K562 (cell line): ENCODE measurements around the gene VWA8. TPM values are rescaled to one million over a fixed set of nuclear protein-coding genes. Genes with fewer than 3 reads are reported as not detected.

ENCODE experiments used
- ATAC-seq: fragments of 200-7000 bp; cut with Tn5 transposase; 3 replicates; pipeline ENCODE4 v1.9.1; 2020; ENCODE audit warnings: moderate library complexity
- BruUV-seq: library from RNA; stranded (reverse); fragments of 400-500 nt; replicated peaks from 2 replicates; lab custom pipeline; 2021; lab: Mats Ljungman, UMichigan
- CTCF ChIA-PET: fragments of 300-600 bp; formaldehyde crosslinking; extraction: SDS; loops from one replicate; lab custom pipeline; 2021; ENCODE audit warnings: low intra/inter-chr PET ratio; lab: Yijun Ruan, JAX
- POLR2A ChIA-PET: fragments of 300-600, 350-650 bp; sonication (Branson Sonifier 250); formaldehyde crosslinking; extraction: SDS; loops from one replicate; lab custom pipeline; 2021; ENCODE audit warnings: antibody characterized with exemption, inconsistent platforms; lab: Yijun Ruan, JAX
- DNase-seq, 4 experiments: peaks; one replicate each; pipeline versions ENCODE4 v3.0.0 to v3.0.0-alpha.2; 2011 to 2018; ENCODE audit warnings: low spot score in 3 of 4, mixed read lengths in 3 of 4; ENCODE audit errors: extremely low read depth in 1 of 4
- FAIRE-seq: peaks from 2 replicates; lab custom pipeline; 2011; peaks lifted over from hg19 to GRCh38; lab: Jason Lieb, UNC
- H2AFZ ChIP-seq: 2 replicates; pipeline ENCODE4 v1.6.0; 2011; ENCODE audit warnings: low read depth, low read length, control low read depth, inconsistent platforms
- H3K27ac ChIP-seq: fragments of 200-600 bp; 3 replicates; pipeline ENCODE4 v1.8.0; 2011; ENCODE audit warnings: low read depth, mild to moderate bottlenecking, control low read depth, inconsistent platforms, low read length, moderate library complexity, mixed read lengths; ENCODE audit errors: extremely low read depth
- H3K27me3 ChIP-seq, 2 experiments: fragments of 300-600 bp in 1 of 2; 2 replicates in 1 of 2; 3 replicates in 1 of 2; pipeline versions ENCODE4 v1.6.0 to v1.8.0; 2011; ENCODE audit warnings: inconsistent platforms in 2 of 2, low read length in 2 of 2, mild to moderate bottlenecking in 1 of 2, mixed read lengths in 1 of 2, moderate library complexity in 1 of 2; ENCODE audit not compliant: control insufficient read depth in 2 of 2, insufficient read depth in 2 of 2
- H3K36me3 ChIP-seq: fragments of 300-600 bp; 3 replicates; pipeline ENCODE4 v1.8.0; 2011; ENCODE audit warnings: mild to moderate bottlenecking, low read length, inconsistent platforms; ENCODE audit not compliant: control insufficient read depth, insufficient read depth
- H3K4me1 ChIP-seq, 2 experiments: fragments of 200-600 bp in 1 of 2; replicated peaks in 1 of 2; 2 replicates in 1 of 2; 3 replicates in 1 of 2; pipeline versions ENCODE4 v1.5.1 to v1.8.0; 2011; ENCODE audit warnings: inconsistent platforms in 2 of 2, low read length in 2 of 2, mild to moderate bottlenecking in 1 of 2, mixed read lengths in 1 of 2, moderate library complexity in 1 of 2; ENCODE audit not compliant: control insufficient read depth in 2 of 2, insufficient read depth in 2 of 2
- H3K4me2 ChIP-seq: 2 replicates; pipeline ENCODE4 v1.6.1; 2011; ENCODE audit warnings: low read length, control low read depth, inconsistent platforms, mixed read lengths; ENCODE audit not compliant: insufficient read depth
- H3K4me3 ChIP-seq: fragments of 200-600 bp; sonication (generic), shearing (Covaris generic); 2 replicates; pipeline ENCODE4 v1.5.1; 2016; ENCODE audit warnings: control low read depth, inconsistent platforms
- H3K79me2 ChIP-seq: fragments of 200-600 bp; 3 replicates; pipeline ENCODE4 v1.8.0; 2011; ENCODE audit warnings: low read length, inconsistent platforms; ENCODE audit not compliant: control insufficient read depth, insufficient read depth
- H3K9ac ChIP-seq, 2 experiments: 2 replicates each; pipeline versions ENCODE4 v1.6.0 to v1.6.1; 2011; ENCODE audit warnings: low read depth in 2 of 2, low read length in 2 of 2, control low read depth in 1 of 2, inconsistent platforms in 1 of 2, mild to moderate bottlenecking in 1 of 2, mixed read lengths in 1 of 2; ENCODE audit not compliant: insufficient read depth in 1 of 2
- H3K9me1 ChIP-seq: one replicate; pipeline ENCODE4 v1.6.0; 2011; ENCODE audit warnings: inconsistent platforms, mild to moderate bottlenecking, low read length, moderate library complexity; ENCODE audit not compliant: control insufficient read depth, insufficient read depth
- H3K9me3 ChIP-seq: replicated peaks from 2 replicates; pipeline ENCODE4 v1.5.1; 2011; ENCODE audit warnings: low read depth, low read length, inconsistent platforms; ENCODE audit not compliant: control insufficient read depth, insufficient read depth
- H4K20me1 ChIP-seq: replicated peaks from 2 replicates; pipeline ENCODE4 v1.6.1; 2011; ENCODE audit warnings: low read length, inconsistent platforms, mixed read lengths; ENCODE audit not compliant: control insufficient read depth, insufficient read depth
- ATF7 ChIP-seq: fragments of 450-650 bp; IDR thresholded peaks from 2 replicates; pipeline ENCODE4 v1.7.1; 2014; ENCODE audit warnings: mild to moderate bottlenecking, moderate library complexity
- HSF4 ChIP-seq: fragments of 250-450 bp; sonication (Bioruptor Pico); IDR thresholded peaks from 2 replicates; pipeline ENCODE4 v2.1.2; 2022; ENCODE audit warnings: mild to moderate bottlenecking, moderate library complexity, borderline replicate concordance
- KLF1 ChIP-seq: fragments of 450-650 bp; IDR thresholded peaks from 2 replicates; pipeline ENCODE4 v1.6.1; 2016; ENCODE audit warnings: missing genetic modification characterization, missing compliant biosample characterization
- MTA1 ChIP-seq: fragments of 450-650 bp; IDR thresholded peaks from 2 replicates; pipeline ENCODE4 v1.6.1; 2017; ENCODE audit warnings: borderline replicate concordance
- MTA2 ChIP-seq: fragments of 450-650 bp; IDR thresholded peaks from 2 replicates; pipeline ENCODE4 v1.6.1; 2016; ENCODE audit warnings: low read depth
- RB1 ChIP-seq: fragments of 450-650 bp; IDR thresholded peaks from 2 replicates; pipeline ENCODE4 v1.6.1; 2017; ENCODE audit warnings: low read depth, mild to moderate bottlenecking
- SETDB1 ChIP-seq: IDR thresholded peaks from one replicate; pipeline ENCODE4 v1.6.1; 2012; ENCODE audit warnings: low read length, control low read depth, inconsistent platforms
- SIX5 ChIP-seq, 2 experiments: IDR thresholded peaks; 2 replicates each; pipeline ENCODE4 v1.6.1; 2011; ENCODE audit warnings: low read length in 2 of 2, borderline replicate concordance in 1 of 2, low read depth in 1 of 2, mild to moderate bottlenecking in 1 of 2, moderate library complexity in 1 of 2; ENCODE audit not compliant: insufficient read depth in 1 of 2
- TSC22D4 ChIP-seq: fragments of 450-650 bp; IDR thresholded peaks from 2 replicates; pipeline ENCODE4 v1.6.1; 2016; ENCODE audit warnings: missing genetic modification characterization, missing biosample characterization, control low read depth
- ZNF354B ChIP-seq: fragments of 250-450 bp; sonication (Bioruptor Pico); IDR thresholded peaks from 2 replicates; pipeline ENCODE4 v1.4.0; 2020
- ZNF507 ChIP-seq: conservative IDR thresholded peaks from 2 replicates; pipeline ENCODE4 v1.6.1; 2017; ENCODE audit warnings: missing genetic modification characterization, missing compliant biosample characterization
- ZNF785 ChIP-seq: fragments of 250-450 bp; sonication (Bioruptor Pico); IDR thresholded peaks from 2 replicates; pipeline ENCODE4 v1.4.0; 2020; ENCODE audit warnings: mild to moderate bottlenecking
- in situ Hi-C: fragments of 300-500 bp; cut with MboI; formaldehyde crosslinking; loops from 4 replicates; pipeline ENCODE4 v1.15.0; 2018; ENCODE audit warnings: inconsistent platforms, mixed read lengths
- intact Hi-C: fragments of 100-400 bp; cut with micrococcal nuclease; formaldehyde crosslinking; loops from 2 replicates; pipeline ENCODE4 v1.14.2; 2022
- polyA plus RNA-seq, 8 experiments: library from polyadenylated mRNA; depleted of rRNA in 4 of 8; stranded (reverse) in 5 of 8; unstranded in 3 of 8; fragments of >200 nt; fragmentation: Nextera tagmentation in 2 of 8; fragmentation: Illumina TruSeq in 1 of 8; extraction: Ambion mirVana in 2 of 8; extraction: Trizol in 1 of 8; gene quantifications; 2 replicates each; pipeline versions ENCODE4 v1.2.1 to v1.2.3, GENCODE V29; 2011 to 2014; ENCODE audit warnings: inconsistent platforms in 1 of 8, missing spikeins in 1 of 8
- total RNA-seq, 7 experiments: library from RNA; depleted of rRNA in 6 of 7; stranded (reverse); fragments of >200 nt in 6 of 7; fragmentation: Illumina TruSeq in 2 of 7; extraction: Trizol in 2 of 7; gene quantifications; 2 replicates each; pipeline versions ENCODE4 v1.2.1 to v1.2.3, GENCODE V29; 2011 to 2021; ENCODE audit warnings: low replicate concordance in 1 of 7
- TF ChIP-seq, protein P1 (sequence below): fragments of 200-800 bp; sonication (Bioruptor generic); IDR thresholded peaks from 2 replicates; pipeline ENCODE4 v1.6.1; 2016; ENCODE audit warnings: missing genetic modification characterization, missing compliant biosample characterization

The VWA8 gene
- total and polyA plus RNA-seq, 9 of the 15 experiments (the other 6 are each of a cell fraction or from before 2014, with no cell fraction given) = 2.1 to 18.5 (median 13.3) TPM

DNA sequence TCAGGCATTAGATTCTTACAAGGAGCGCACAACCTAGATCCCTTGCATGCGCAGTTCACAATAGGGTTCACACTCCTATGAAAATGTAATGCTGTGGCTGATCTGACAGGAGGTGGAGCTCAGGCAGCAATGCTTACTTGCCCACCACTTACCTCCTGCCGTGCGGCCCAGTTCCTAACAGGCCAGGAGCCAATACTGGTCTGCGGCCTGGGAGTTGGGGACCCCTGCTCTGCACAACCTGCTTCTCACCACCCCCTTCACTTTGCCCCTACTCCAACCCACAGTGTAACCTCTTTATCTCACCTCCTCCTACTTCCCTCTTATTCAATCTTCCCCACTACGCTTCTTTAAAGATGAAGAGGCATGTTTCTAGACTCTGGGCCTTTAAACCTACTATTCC is 263.3 kb downstream of the VWA8 start (continued):
- TF ChIP-seq, protein P1, sequence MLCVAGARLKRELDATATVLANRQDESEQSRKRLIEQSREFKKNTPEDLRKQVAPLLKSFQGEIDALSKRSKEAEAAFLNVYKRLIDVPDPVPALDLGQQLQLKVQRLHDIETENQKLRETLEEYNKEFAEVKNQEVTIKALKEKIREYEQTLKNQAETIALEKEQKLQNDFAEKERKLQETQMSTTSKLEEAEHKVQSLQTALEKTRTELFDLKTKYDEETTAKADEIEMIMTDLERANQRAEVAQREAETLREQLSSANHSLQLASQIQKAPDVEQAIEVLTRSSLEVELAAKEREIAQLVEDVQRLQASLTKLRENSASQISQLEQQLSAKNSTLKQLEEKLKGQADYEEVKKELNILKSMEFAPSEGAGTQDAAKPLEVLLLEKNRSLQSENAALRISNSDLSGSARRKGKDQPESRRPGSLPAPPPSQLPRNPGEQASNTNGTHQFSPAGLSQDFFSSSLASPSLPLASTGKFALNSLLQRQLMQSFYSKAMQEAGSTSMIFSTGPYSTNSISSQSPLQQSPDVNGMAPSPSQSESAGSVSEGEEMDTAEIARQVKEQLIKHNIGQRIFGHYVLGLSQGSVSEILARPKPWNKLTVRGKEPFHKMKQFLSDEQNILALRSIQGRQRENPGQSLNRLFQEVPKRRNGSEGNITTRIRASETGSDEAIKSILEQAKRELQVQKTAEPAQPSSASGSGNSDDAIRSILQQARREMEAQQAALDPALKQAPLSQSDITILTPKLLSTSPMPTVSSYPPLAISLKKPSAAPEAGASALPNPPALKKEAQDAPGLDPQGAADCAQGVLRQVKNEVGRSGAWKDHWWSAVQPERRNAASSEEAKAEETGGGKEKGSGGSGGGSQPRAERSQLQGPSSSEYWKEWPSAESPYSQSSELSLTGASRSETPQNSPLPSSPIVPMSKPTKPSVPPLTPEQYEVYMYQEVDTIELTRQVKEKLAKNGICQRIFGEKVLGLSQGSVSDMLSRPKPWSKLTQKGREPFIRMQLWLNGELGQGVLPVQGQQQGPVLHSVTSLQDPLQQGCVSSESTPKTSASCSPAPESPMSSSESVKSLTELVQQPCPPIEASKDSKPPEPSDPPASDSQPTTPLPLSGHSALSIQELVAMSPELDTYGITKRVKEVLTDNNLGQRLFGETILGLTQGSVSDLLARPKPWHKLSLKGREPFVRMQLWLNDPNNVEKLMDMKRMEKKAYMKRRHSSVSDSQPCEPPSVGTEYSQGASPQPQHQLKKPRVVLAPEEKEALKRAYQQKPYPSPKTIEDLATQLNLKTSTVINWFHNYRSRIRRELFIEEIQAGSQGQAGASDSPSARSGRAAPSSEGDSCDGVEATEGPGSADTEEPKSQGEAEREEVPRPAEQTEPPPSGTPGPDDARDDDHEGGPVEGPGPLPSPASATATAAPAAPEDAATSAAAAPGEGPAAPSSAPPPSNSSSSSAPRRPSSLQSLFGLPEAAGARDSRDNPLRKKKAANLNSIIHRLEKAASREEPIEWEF = no peak
- TF ChIP-seq ZNF354B (CRISPR knock-in tag) (no peak), RB1 (no peak), ZNF507 (tag) (no peak)

DNA sequence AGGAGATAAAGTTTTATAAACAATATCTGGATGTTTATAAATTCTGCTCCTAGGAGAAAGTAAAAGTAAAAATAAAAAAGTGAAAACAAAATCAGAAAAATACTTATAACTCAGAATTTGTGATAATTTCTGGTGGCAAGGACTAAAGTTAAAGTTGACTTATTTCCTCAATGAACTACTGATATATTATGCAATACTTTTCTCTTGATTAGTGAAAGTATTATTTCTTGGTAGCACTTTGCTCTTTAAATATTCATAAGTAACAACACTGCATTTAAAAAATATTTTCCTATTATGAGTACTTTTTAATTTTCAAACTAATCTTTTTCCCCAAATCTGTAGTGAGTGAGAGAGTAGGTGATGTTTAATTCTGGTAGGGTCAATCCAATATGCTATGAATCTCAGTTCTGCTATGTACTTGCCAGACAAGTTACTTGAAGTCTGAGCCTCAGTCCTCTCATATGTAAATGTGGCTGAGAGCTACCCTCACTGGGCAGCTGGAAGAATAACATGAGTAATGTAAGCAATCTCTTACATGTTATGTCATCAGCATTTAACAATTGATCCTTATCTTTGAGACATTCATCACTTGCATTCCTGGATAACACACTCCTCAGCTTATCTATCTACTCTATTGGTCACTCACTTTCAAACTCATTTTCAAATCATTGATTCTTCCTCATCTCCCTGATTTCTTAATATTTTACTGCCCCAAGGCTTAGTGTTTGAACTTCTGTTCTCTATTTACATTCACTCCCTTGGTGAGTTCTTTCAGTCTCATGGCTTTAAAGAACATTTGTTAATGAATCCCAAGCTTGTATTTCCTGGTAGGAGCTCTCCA is 264.5 kb downstream of the VWA8 start:
- no peaks in the 10 kb centered on the region for H3K9me3 ChIP-seq
- in situ Hi-C loops (no loop called here), intact Hi-C loops (no loop called here)
- DNase-seq (peak in 1 of 4 experiments; percentile 3), ATAC-seq (peak; percentile 69), FAIRE-seq (no peak)
- no TSS peak for BruUV-seq
- 0 out of 3 replicates have a peak overlapping the region, but pooled peaks have one; percentile 7 for H3K27ac ChIP-seq
- H2AFZ ChIP-seq = no peak overlapping the region
- peaks cover 0 to 6% of the 10 kb centered on the region in 2 experiments; a peak in 3 of 5 replicates for H3K4me1 ChIP-seq
- POLR2A ChIA-PET = no interaction called here
- CTCF ChIA-PET = no interaction called here
- peaks cover 14% of the 10 kb centered on the region; the same call in 2 of the 3 replicates for H3K36me3 ChIP-seq
- no peak overlapping the region for H3K9ac ChIP-seq
- H3K4me2 ChIP-seq = no peak overlapping the region
- no peaks in the 10 kb centered on the region for H3K27me3 ChIP-seq
- H3K79me2 ChIP-seq = no peaks in the 10 kb centered on the region
- no peaks in the 10 kb centered on the region for H3K9me1 ChIP-seq
- no peaks in the 10 kb centered on the region for H4K20me1 ChIP-seq
- H3K4me3 ChIP-seq = no peak overlapping the region
- TF ChIP-seq MTA1 = peak; percentile 72; the same call in 1 of the 2 replicates
- TF ChIP-seq TSC22D4 (tag) = no peak
- TF ChIP-seq MTA2 = no peak
- TF ChIP-seq KLF1 (tag) = no peak
- no peak for TF ChIP-seq ZNF785 (CRISPR knock-in tag)
- peak; percentile 63; the same call in 1 of the 2 replicates for TF ChIP-seq ATF7
- TF ChIP-seq SETDB1 = no peak
- TF ChIP-seq HSF4 (CRISPR knock-in tag) = no peak
- no peak for TF ChIP-seq SIX5 (IDR thresholded peaks at IDR 0.05; ENCODE audit: borderline replicate concordance in 1 of 2, insufficient read depth in 1 of 2, low read depth in 1 of 2, low read length in 2 of 2)
